Measurements from ENCODE around the gene TXNDC5.

TXNDC5 gene

GRCh38 chr6:7851780-7852179, 58.8 kb downstream of the TXNDC5 start:
- no peak for DNase-seq (ENCODE audit: low read depth in 2 of 2)

- DNase-seq (ENCODE audit: low read depth in 2 of 2), result no peak
Observed at GRCh38 chr6:7848229-7848628, 62.4 kb downstream of the TXNDC5 start.

- no peak for DNase-seq (ENCODE audit: low read depth in 2 of 2)
Observed at GRCh38 chr6:7846966-7847818, 63.4 kb downstream of the TXNDC5 start.

- DNase-seq (ENCODE audit: low read depth in 2 of 2), result no peak
Observed at GRCh38 chr6:7841781-7842468, 68.7 kb downstream of the TXNDC5 start.

- no peak for DNase-seq (ENCODE audit: low read depth in 2 of 2)
Observed at GRCh38 chr6:7836371-7837026, 74.1 kb downstream of the TXNDC5 start.

GRCh38 chr6:7833751-7834070, 76.9 kb downstream of the TXNDC5 start:
- no peak for DNase-seq (ENCODE audit: low read depth in 2 of 2)

GRCh38 chr6:7832904-7833750, 77.5 kb downstream of the TXNDC5 start:
- DNase-seq (ENCODE audit: low read depth in 2 of 2), result no peak
